Endothelial cell of umbilical vein (primary cell): Measurements from ENCODE around the gene FAM185A. TPM values are rescaled to one million over a fixed set of nuclear protein-coding genes. Genes with fewer than 3 reads are reported as not detected.

Experiments
- BruUV-seq: library from RNA; stranded (reverse); fragments of 400-500 nt; replicated peaks from 2 replicates; lab custom pipeline; 2021; lab: Mats Ljungman, UMichigan
- CTCF ChIA-PET: fragments of 300-600, 350-600 bp; sonication (Branson Sonifier 250); formaldehyde crosslinking; loops from one replicate; lab custom pipeline; 2021; ENCODE audit warnings: antibody characterized with exemption, inconsistent platforms; lab: Charles Lee
- POLR2A ChIA-PET: fragments of 300-600, 350-600 bp; sonication (Branson Sonifier 250); formaldehyde crosslinking; loops from one replicate; lab custom pipeline; 2021; ENCODE audit warnings: antibody characterized with exemption, inconsistent platforms; lab: Charles Lee
- DNase-seq: peaks from one replicate; pipeline ENCODE4 v3.0.0-alpha.2; 2011; ENCODE audit warnings: low read depth, low spot score
- FAIRE-seq: peaks from 2 replicates; lab custom pipeline; 2011; peaks lifted over from hg19 to GRCh38; lab: Jason Lieb, UNC
- H2AFZ ChIP-seq: 2 replicates; pipeline ENCODE4 v1.6.0; 2012; ENCODE audit warnings: low read depth, low read length, control low read depth, inconsistent platforms
- H3K27ac ChIP-seq: 2 replicates; pipeline ENCODE4 v1.5.1; 2011; ENCODE audit warnings: low read depth, mild to moderate bottlenecking, control low read depth, low read length, moderate library complexity; ENCODE audit not compliant: insufficient read depth
- H3K27me3 ChIP-seq, 2 experiments: 2 replicates each; pipeline versions ENCODE4 v1.6.0 to v1.6.1; 2011; ENCODE audit warnings: low read length in 2 of 2, mixed read lengths in 1 of 2; ENCODE audit not compliant: control insufficient read depth in 2 of 2, insufficient read depth in 2 of 2
- H3K36me3 ChIP-seq, 2 experiments: 2 replicates in 1 of 2; 3 replicates in 1 of 2; pipeline ENCODE4 v1.5.1; 2011; ENCODE audit warnings: low read length in 2 of 2, mild to moderate bottlenecking in 1 of 2, moderate library complexity in 1 of 2; ENCODE audit not compliant: control insufficient read depth in 2 of 2, insufficient read depth in 2 of 2; ENCODE audit errors: extremely low read depth in 1 of 2
- H3K4me1 ChIP-seq: 3 replicates; pipeline ENCODE4 v1.5.1; 2011; ENCODE audit warnings: mild to moderate bottlenecking, low read length; ENCODE audit not compliant: control insufficient read depth, insufficient read depth; ENCODE audit errors: extremely low read depth
- H3K4me2 ChIP-seq: 2 replicates; pipeline ENCODE4 v1.6.1; 2011; ENCODE audit warnings: low read length, control low read depth, mixed read lengths; ENCODE audit not compliant: insufficient read depth
- H3K4me3 ChIP-seq, 3 experiments: fragments of 200-600 bp in 1 of 3; sonication (generic), shearing (Covaris generic) in 1 of 3; replicated peaks in 1 of 3; 2 replicates each; pipeline ENCODE4 v1.5.1; 2011 to 2016; ENCODE audit warnings: control low read depth in 3 of 3, low read length in 3 of 3, mild to moderate bottlenecking in 2 of 3, inconsistent platforms in 1 of 3, low read depth in 1 of 3, moderate library complexity in 1 of 3; ENCODE audit not compliant: insufficient read depth in 1 of 3
- H3K79me2 ChIP-seq: 2 replicates; pipeline ENCODE4 v1.6.0; 2012; ENCODE audit warnings: low read length, inconsistent platforms; ENCODE audit not compliant: control insufficient read depth, insufficient read depth
- H3K9ac ChIP-seq: replicated peaks from 2 replicates; pipeline ENCODE3; 2011; ENCODE audit warnings: low read length, control low read depth; ENCODE audit not compliant: insufficient read depth; ENCODE audit errors: extremely low read depth
- H3K9me1 ChIP-seq: replicated peaks from 3 replicates; pipeline ENCODE4 v1.6.0; 2011; ENCODE audit warnings: mild to moderate bottlenecking, low read length; ENCODE audit not compliant: control insufficient read depth, insufficient read depth; ENCODE audit errors: extremely low read depth
- H3K9me3 ChIP-seq: replicated peaks from 2 replicates; pipeline ENCODE4 v1.5.1; 2012; ENCODE audit warnings: low read length, inconsistent platforms; ENCODE audit not compliant: control insufficient read depth, insufficient read depth
- H4K20me1 ChIP-seq: replicated peaks from 2 replicates; pipeline ENCODE3; 2011; ENCODE audit warnings: mild to moderate bottlenecking, low read length; ENCODE audit not compliant: control insufficient read depth, insufficient read depth; ENCODE audit errors: extremely low read depth
- EZH2 ChIP-seq: IDR thresholded peaks from 2 replicates; pipeline ENCODE4 v1.6.1; 2012; ENCODE audit warnings: borderline replicate concordance, low read depth, mild to moderate bottlenecking, moderate library complexity, low read length, inconsistent platforms; ENCODE audit not compliant: severe bottlenecking
- FOS ChIP-seq: IDR thresholded peaks from 2 replicates; pipeline ENCODE4 v1.6.1; 2011; ENCODE audit warnings: mild to moderate bottlenecking, low read length, moderate library complexity, borderline replicate concordance; ENCODE audit not compliant: insufficient read depth
- GATA2 ChIP-seq: IDR thresholded peaks from 2 replicates; pipeline ENCODE4 v1.7.0; 2011; ENCODE audit warnings: low read depth, mild to moderate bottlenecking, moderate library complexity, mixed read lengths, low read length; ENCODE audit not compliant: insufficient read length, insufficient read depth
- JUN ChIP-seq: IDR thresholded peaks from 2 replicates; pipeline ENCODE4 v1.6.1; 2011; ENCODE audit warnings: borderline replicate concordance, low read depth; ENCODE audit not compliant: insufficient read length, insufficient read depth
- MYC ChIP-seq: IDR thresholded peaks from one replicate; pipeline ENCODE4 v1.6.1; 2011; ENCODE audit warnings: mild to moderate bottlenecking, low read depth, low read length
- POLR2A ChIP-seq: IDR thresholded peaks from 2 replicates; pipeline ENCODE4 v1.6.1; 2012; ENCODE audit warnings: low read depth, mild to moderate bottlenecking, control low read depth, low read length
- POLR2AphosphoS5 ChIP-seq: IDR thresholded peaks from 2 replicates; pipeline ENCODE4 v1.6.1; 2012; ENCODE audit warnings: low read depth, mild to moderate bottlenecking, control low read depth, low read length, moderate library complexity; ENCODE audit not compliant: insufficient read depth
- dilution Hi-C: fragments of 300-500 bp; cut with MboI; formaldehyde crosslinking; loops from one replicate; pipeline ENCODE4 v1.15.0; 2019; ENCODE audit warnings: low sequenced_read_pairs; ENCODE audit not compliant: extremely low pct_ligation_motif_present
- intact Hi-C: fragments of 100-400 bp; cut with micrococcal nuclease; formaldehyde crosslinking; loops from one replicate; pipeline ENCODE4 v1.10.0; 2022
- polyA plus RNA-seq, 4 experiments: library from polyadenylated mRNA; depleted of rRNA in 3 of 4; stranded (reverse) in 3 of 4; unstranded in 1 of 4; fragments of >200 nt; gene quantifications; 2 replicates each; pipeline versions ENCODE4 v1.2.1 to v1.2.3, GENCODE V29; 2011 to 2012; ENCODE audit warnings: missing spikeins in 1 of 4
- total RNA-seq: library from RNA; stranded (reverse); gene quantifications from 2 replicates; pipeline ENCODE4 v1.2.3, GENCODE V29; 2021
- TF ChIP-seq, protein P1 (sequence below), 2 donors: IDR thresholded peaks; 1 replicate in 1 of 2; 2 replicates in 1 of 2; pipeline ENCODE4 v1.5.1; 2011; ENCODE audit warnings: low read length in 2 of 2, mild to moderate bottlenecking in 2 of 2, moderate library complexity in 2 of 2, control low read depth in 1 of 2, inconsistent platforms in 1 of 2, low read depth in 1 of 2; ENCODE audit not compliant: insufficient read depth in 1 of 2; ENCODE audit errors: extremely low read depth in 1 of 2
- TF ChIP-seq, protein P2 (sequence below): IDR thresholded peaks from 2 replicates; pipeline ENCODE4 v1.6.1; 2011; ENCODE audit not compliant: insufficient read depth, insufficient read length

FAM185A gene
- total and polyA plus RNA-seq, 2 donors (not counting 3 experiments of a cell fraction or from before 2014, with no cell fraction given), result 5.4 to 7.6 TPM

DNA sequence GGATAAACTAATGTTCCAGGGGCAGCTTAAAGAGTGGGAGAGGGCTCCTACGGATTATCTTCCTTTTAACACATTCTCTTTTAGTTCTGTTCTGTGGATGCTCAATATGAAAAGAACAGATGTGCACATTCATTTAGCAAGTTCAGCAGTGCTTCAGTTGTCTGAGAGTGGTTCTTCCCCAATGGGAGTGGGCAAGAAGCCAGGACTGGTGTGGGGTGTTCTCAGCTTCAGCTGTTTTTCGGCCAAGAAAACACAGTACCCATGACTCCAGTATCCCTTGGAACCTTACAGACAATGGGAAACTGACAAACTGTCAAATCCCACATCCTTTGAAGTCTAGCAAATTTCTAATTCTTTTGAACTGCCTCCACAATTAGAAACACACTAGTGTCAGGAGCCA, 92.5 kb downstream of the FAM185A start:
- Histone ChIP-seq H3K4me2 (no peak overlapping the region), H3K9me1 (no peaks in the 10 kb centered on the region), H3K9me3 (no peaks in the 10 kb centered on the region), H3K36me3 (no peaks in the 10 kb centered on the region), H4K20me1 (no peaks in the 10 kb centered on the region), H3K4me1 (peaks cover 10% of the 10 kb centered on the region), H3K27ac (no peak overlapping the region), H3K4me3 (no peak overlapping the region), H3K79me2 (no peaks in the 10 kb centered on the region), H2AFZ (no peak overlapping the region), H3K27me3 (no peaks in the 10 kb centered on the region), H3K9ac (no peak overlapping the region)
- no peak for DNase-seq
- TF ChIP-seq FOS, result no peak
- TF ChIP-seq, protein P1, sequence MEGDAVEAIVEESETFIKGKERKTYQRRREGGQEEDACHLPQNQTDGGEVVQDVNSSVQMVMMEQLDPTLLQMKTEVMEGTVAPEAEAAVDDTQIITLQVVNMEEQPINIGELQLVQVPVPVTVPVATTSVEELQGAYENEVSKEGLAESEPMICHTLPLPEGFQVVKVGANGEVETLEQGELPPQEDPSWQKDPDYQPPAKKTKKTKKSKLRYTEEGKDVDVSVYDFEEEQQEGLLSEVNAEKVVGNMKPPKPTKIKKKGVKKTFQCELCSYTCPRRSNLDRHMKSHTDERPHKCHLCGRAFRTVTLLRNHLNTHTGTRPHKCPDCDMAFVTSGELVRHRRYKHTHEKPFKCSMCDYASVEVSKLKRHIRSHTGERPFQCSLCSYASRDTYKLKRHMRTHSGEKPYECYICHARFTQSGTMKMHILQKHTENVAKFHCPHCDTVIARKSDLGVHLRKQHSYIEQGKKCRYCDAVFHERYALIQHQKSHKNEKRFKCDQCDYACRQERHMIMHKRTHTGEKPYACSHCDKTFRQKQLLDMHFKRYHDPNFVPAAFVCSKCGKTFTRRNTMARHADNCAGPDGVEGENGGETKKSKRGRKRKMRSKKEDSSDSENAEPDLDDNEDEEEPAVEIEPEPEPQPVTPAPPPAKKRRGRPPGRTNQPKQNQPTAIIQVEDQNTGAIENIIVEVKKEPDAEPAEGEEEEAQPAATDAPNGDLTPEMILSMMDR (IDR thresholded peaks at IDR 0.05; ENCODE audit: extremely low read depth in 1 of 2, insufficient read depth in 1 of 2, low read depth in 1 of 2, low read length in 2 of 2), result no peak
- TF ChIP-seq, protein P2, sequence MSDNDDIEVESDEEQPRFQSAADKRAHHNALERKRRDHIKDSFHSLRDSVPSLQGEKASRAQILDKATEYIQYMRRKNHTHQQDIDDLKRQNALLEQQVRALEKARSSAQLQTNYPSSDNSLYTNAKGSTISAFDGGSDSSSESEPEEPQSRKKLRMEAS, result no peak
- TF ChIP-seq GATA2, result no peak
- TF ChIP-seq JUN, result no peak
- no peak for TF ChIP-seq MYC
- TF ChIP-seq POLR2AphosphoS5, result no peak
- TF ChIP-seq EZH2, result no peak
- no peak for TF ChIP-seq POLR2A
- BruUV-seq, result no TSS peak
- dilution Hi-C loops (no loop called here), intact Hi-C loops (no loop called here)
- ChIA-PET CTCF (interaction anchor here (1.6 kb wide), 1 partner anchor 10 kb away, joined by 3 read pairs; no protein-coding TSS in a partner anchor), POLR2A (no interaction called here)
- FAIRE-seq, result no peak
